ENCODE results near the gene PATZ1.

- no peak for TF ChIP-seq CTCF (conservative IDR thresholded peaks at IDR 0.05; ENCODE audit: low read depth, low read length)
- TF ChIP-seq RCOR1 (IDR thresholded peaks at IDR 0.05; ENCODE audit: insufficient replicate concordance, low read length) = no peak
- no peak for TF ChIP-seq MXI1 (IDR thresholded peaks at IDR 0.05; ENCODE audit: borderline replicate concordance, low read depth, low read length)
- no peak for TF ChIP-seq POLR2A (IDR thresholded peaks at IDR 0.05; ENCODE audit: low read depth, low read length)
- TF ChIP-seq RAD21 (IDR thresholded peaks at IDR 0.05; ENCODE audit: low read length) = no peak
- TF ChIP-seq CEBPB (IDR thresholded peaks at IDR 0.05; ENCODE audit: low read depth, low read length) = no peak
- no peak for TF ChIP-seq USF2 (IDR thresholded peaks at IDR 0.05; ENCODE audit: low read depth, low read length)
- no peak for TF ChIP-seq FOS (IDR thresholded peaks at IDR 0.05; ENCODE audit: low read depth, low read length)
- no peak for TF ChIP-seq RFX5 (IDR thresholded peaks at IDR 0.05; ENCODE audit: low read depth, low read length)
- no peak for TF ChIP-seq ELK1 (IDR thresholded peaks at IDR 0.05; ENCODE audit: borderline replicate concordance, low read depth, low read length)
These were observed 17.6 kb downstream of the PATZ1 start for GRCh38 chr22:31328544-31328960.

Data from IMR-90 (cell line).